Body of pancreas (tissue), 4 donors: ENCODE results near the gene CCDC186.

ENCODE experiments used
- CTCF ChIP-seq, 7 experiments: fragments of 450-650 bp in 4 of 7; fragments of 200-600 bp in 3 of 7; sonication (generic) in 3 of 7; IDR thresholded peaks; one replicate each; pipeline ENCODE4 v1.5.1; 2016 to 2019; ENCODE audit warnings: antibody characterized with exemption in 7 of 7
- POLR2A ChIP-seq, 3 donors: fragments of 450-650 bp; IDR thresholded peaks; one replicate each; pipeline ENCODE4 v1.6.1; 2016; ENCODE audit warnings: antibody characterized with exemption in 3 of 3, mild to moderate bottlenecking in 2 of 3

- no peak for TF ChIP-seq CTCF (IDR thresholded peaks at IDR 0.05)
- no peak for TF ChIP-seq POLR2A (IDR thresholded peaks at IDR 0.05)
Observed at GRCh38 chr10:114189700-114190099, 15.7 kb upstream of the CCDC186 start.
